Thoracic aorta (tissue), 2 donors: ENCODE measurements around the gene BNIPL. TPM values are rescaled to one million over a fixed set of nuclear protein-coding genes. Genes with fewer than 3 reads are reported as not detected.

Experiments
- ATAC-seq: fragments of 150-250 bp; one replicate; pipeline ENCODE4 v1.8.0; 2017; ENCODE audit warnings: low read depth; ENCODE audit not compliant: insufficient number of reproducible peaks, low FRiP score
- DNase-seq: peaks from one replicate; pipeline ENCODE4 v3.0.0-alpha.2; 2020; ENCODE audit warnings: low spot score
- H3K27ac ChIP-seq, 2 donors: fragments of 200-600 bp; sonication (generic); 1 replicate in 1 of 2; 2 replicates in 1 of 2; pipeline ENCODE4 v1.5.1; 2016; ENCODE audit warnings: mild to moderate bottlenecking in 2 of 2, moderate library complexity in 2 of 2
- H3K27me3 ChIP-seq: fragments of 200-600 bp; sonication (generic); replicated peaks from 2 replicates; pipeline ENCODE4 v1.6.0; 2016; ENCODE audit warnings: mild to moderate bottlenecking; ENCODE audit not compliant: insufficient read depth
- H3K36me3 ChIP-seq: fragments of 200-600 bp; sonication (generic); one replicate; pipeline ENCODE4 v1.5.1; 2016
- H3K4me1 ChIP-seq, 2 donors: fragments of 200-600 bp; sonication (generic); 1 replicate in 1 of 2; 2 replicates in 1 of 2; pipeline versions ENCODE4 v1.5.1 to v1.6.0; 2016; ENCODE audit warnings: low read depth in 2 of 2, mild to moderate bottlenecking in 1 of 2; ENCODE audit not compliant: control insufficient read depth in 1 of 2
- H3K4me3 ChIP-seq: fragments of 200-600 bp; sonication (generic); 2 replicates; pipeline ENCODE4 v1.5.1; 2016; ENCODE audit warnings: mild to moderate bottlenecking
- H3K9me3 ChIP-seq: fragments of 200-600 bp; sonication (generic); 2 replicates; pipeline ENCODE4 v1.5.1; 2016
- total RNA-seq, 2 donors: library from RNA; depleted of rRNA; stranded (reverse); fragments of >200 nt; gene quantifications; one replicate each; pipeline versions ENCODE4 v1.1.0 to v1.2.3, GENCODE V29; 2016
- TF ChIP-seq, protein P1 (sequence below): fragments of 200-600 bp; sonication (generic); IDR thresholded peaks from one replicate; pipeline ENCODE4 v1.5.1; 2019; ENCODE audit warnings: antibody characterized with exemption

Gene BNIPL, protein sequence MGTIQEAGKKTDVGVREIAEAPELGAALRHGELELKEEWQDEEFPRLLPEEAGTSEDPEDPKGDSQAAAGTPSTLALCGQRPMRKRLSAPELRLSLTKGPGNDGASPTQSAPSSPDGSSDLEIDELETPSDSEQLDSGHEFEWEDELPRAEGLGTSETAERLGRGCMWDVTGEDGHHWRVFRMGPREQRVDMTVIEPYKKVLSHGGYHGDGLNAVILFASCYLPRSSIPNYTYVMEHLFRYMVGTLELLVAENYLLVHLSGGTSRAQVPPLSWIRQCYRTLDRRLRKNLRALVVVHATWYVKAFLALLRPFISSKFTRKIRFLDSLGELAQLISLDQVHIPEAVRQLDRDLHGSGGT
- 1 to 10 TPM in 1 of 2 donors, under 1 TPM in 1; 0.14 to 2.6 TPM for total RNA-seq

- ATAC-seq: no peak
- DNase-seq: no peak
- no peak within 1 kb of the TSS for H3K4me3 ChIP-seq
- H3K4me1 ChIP-seq: no peaks in the 10 kb centered on the region
- TF ChIP-seq, protein P1, sequence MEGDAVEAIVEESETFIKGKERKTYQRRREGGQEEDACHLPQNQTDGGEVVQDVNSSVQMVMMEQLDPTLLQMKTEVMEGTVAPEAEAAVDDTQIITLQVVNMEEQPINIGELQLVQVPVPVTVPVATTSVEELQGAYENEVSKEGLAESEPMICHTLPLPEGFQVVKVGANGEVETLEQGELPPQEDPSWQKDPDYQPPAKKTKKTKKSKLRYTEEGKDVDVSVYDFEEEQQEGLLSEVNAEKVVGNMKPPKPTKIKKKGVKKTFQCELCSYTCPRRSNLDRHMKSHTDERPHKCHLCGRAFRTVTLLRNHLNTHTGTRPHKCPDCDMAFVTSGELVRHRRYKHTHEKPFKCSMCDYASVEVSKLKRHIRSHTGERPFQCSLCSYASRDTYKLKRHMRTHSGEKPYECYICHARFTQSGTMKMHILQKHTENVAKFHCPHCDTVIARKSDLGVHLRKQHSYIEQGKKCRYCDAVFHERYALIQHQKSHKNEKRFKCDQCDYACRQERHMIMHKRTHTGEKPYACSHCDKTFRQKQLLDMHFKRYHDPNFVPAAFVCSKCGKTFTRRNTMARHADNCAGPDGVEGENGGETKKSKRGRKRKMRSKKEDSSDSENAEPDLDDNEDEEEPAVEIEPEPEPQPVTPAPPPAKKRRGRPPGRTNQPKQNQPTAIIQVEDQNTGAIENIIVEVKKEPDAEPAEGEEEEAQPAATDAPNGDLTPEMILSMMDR: no peak
- H3K27ac ChIP-seq: no peak within 1 kb of the TSS
- H3K36me3 ChIP-seq: peaks cover 18% of the 10 kb centered on the region
- H3K9me3 ChIP-seq: no peaks in the 10 kb centered on the region
- no peaks in the 10 kb centered on the region for H3K27me3 ChIP-seq
These were observed at the start of gene BNIPL for GRCh38 chr1:151036356-151036755. BNIPL (plus strand) TSS chr1:151036586; CDS start chr1:151036726, 140 bp downstream.

GRCh38 chr1:150987924-150988323, 48.5 kb upstream of the BNIPL start:
- Histone ChIP-seq H3K27me3 (no peaks in the 10 kb centered on the region), H3K4me1 (no peaks in the 10 kb centered on the region), H3K36me3 (no peaks in the 10 kb centered on the region), H3K9me3 (no peaks in the 10 kb centered on the region), H3K27ac (no peak overlapping the region), H3K4me3 (no peak overlapping the region)
- TF ChIP-seq, protein P1: no peak
- DNase-seq (no peak), ATAC-seq (no peak)

DNA sequence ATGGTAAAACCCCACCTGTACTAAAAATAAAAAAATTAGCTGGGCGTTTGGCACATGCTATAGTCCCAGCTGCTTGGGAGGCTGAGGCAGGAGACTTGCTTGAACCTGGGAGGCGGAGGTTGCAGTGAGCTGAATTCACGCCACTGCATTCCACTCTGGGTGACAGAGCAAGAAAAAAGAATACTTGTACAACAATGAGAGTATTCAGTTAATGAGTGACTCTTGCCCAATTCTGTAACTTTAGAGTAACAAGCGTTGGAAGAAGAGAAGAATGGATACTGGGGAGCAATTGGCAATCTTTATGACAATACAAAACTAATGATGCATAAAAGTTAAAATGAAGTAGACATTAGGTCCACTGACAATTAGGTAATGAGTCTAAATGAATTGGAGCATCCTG, 43.8 kb upstream of the BNIPL start:
- H3K4me3 ChIP-seq: no peak overlapping the region
- ATAC-seq: no peak
- TF ChIP-seq, protein P1: no peak

GRCh38 chr1:150994248-150994647, 42.1 kb upstream of the BNIPL start:
- Histone ChIP-seq H3K27me3 (no peaks in the 10 kb centered on the region), H3K9me3 (no peaks in the 10 kb centered on the region), H3K27ac (no peak overlapping the region), H3K4me1 (no peaks in the 10 kb centered on the region), H3K4me3 (no peak overlapping the region), H3K36me3 (peaks cover 27% of the 10 kb centered on the region)
- TF ChIP-seq, protein P1: no peak
- no peak for DNase-seq
- ATAC-seq: no peak

More for the DNA sequence above, 43.8 kb upstream of the BNIPL start:
- Histone ChIP-seq H3K4me1 (no peaks in the 10 kb centered on the region), H3K27me3 (no peaks in the 10 kb centered on the region), H3K27ac (no peak overlapping the region), H3K36me3 (peaks cover 12% of the 10 kb centered on the region), H3K9me3 (no peaks in the 10 kb centered on the region)
- no peak for DNase-seq

- TF ChIP-seq, protein P1: no peak
- ATAC-seq: no peak
- Histone ChIP-seq H3K9me3 (no peaks in the 10 kb centered on the region), H3K4me3 (no peak overlapping the region), H3K27ac (no peak overlapping the region), H3K4me1 (no peaks in the 10 kb centered on the region), H3K27me3 (no peaks in the 10 kb centered on the region), H3K36me3 (peaks cover 30% of the 10 kb centered on the region)
- no peak for DNase-seq
These were observed 40.9 kb upstream of the BNIPL start for GRCh38 chr1:150995460-150995859.
